GM19324 (cell line): ENCODE results near the gene WDR83.
A peak's percentile ranks its signal among the peaks of the same experiment; 100 is the strongest.
"Not testable (repeated sequence)": the region's sequence is repeated elsewhere in the genome, so short reads cannot be mapped to it uniquely, and the experiment has no call there.

ENCODE experiments used
- ATAC-seq: cut with Tn5 transposase; IDR thresholded peaks from one replicate; pipeline ENCODE4 v1.9.1; 2021; ENCODE audit warnings: mild to moderate bottlenecking, moderate library complexity; ENCODE audit not compliant: unreplicated experiment, low FRiP score

Gene WDR83

GRCh38 chr19:12655546-12655945 is 11.1 kb upstream of the WDR83 start:
- ATAC-seq = no peak

- no peak for ATAC-seq
These were observed 9.6 kb upstream of the WDR83 start for GRCh38 chr19:12656899-12657571.

- no peak for ATAC-seq
These were observed 8.6 kb upstream of the WDR83 start for GRCh38 chr19:12657966-12658365.

GRCh38 chr19:12660980-12661379 is 5.6 kb upstream of the WDR83 start:
- ATAC-seq = no peak

- ATAC-seq = no peak
These were observed 2.0 kb upstream of the WDR83 start for GRCh38 chr19:12664406-12665280.

- ATAC-seq = no peak
These were observed 1.4 kb upstream of the WDR83 start for GRCh38 chr19:12665281-12665573.

GRCh38 chr19:12665671-12666264 is 839 bp upstream of the WDR83 start:
- no peak for ATAC-seq

GRCh38 chr19:12667731-12668302 is 1.2 kb downstream of the WDR83 start:
- ATAC-seq = no peak

GRCh38 chr19:12668346-12668745 is 1.7 kb downstream of the WDR83 start:
- no peak for ATAC-seq

GRCh38 chr19:12668932-12669269 is 2.3 kb downstream of the WDR83 start:
- peak; percentile 6 for ATAC-seq

GRCh38 chr19:12669270-12670158 is 2.9 kb downstream of the WDR83 start:
- peak; percentile 42 for ATAC-seq

GRCh38 chr19:12670159-12670928 is 3.7 kb downstream of the WDR83 start:
- no peak for ATAC-seq

GRCh38 chr19:12672744-12673143 is 6.1 kb downstream of the WDR83 start:
- no peak for ATAC-seq

- ATAC-seq = no peak
These were observed 8.8 kb downstream of the WDR83 start for GRCh38 chr19:12675399-12675798.

GRCh38 chr19:12675940-12676339 is 9.3 kb downstream of the WDR83 start:
- no peak for ATAC-seq

- ATAC-seq = no peak
These were observed 9.8 kb downstream of the WDR83 start for GRCh38 chr19:12676384-12676792.

- ATAC-seq = no peak
These were observed 10.3 kb downstream of the WDR83 start for GRCh38 chr19:12676928-12677327.

- not testable (repeated sequence) for ATAC-seq
These were observed 11.4 kb downstream of the WDR83 start for GRCh38 chr19:12678039-12678438.

- no peak for ATAC-seq
These were observed 13.4 kb downstream of the WDR83 start for GRCh38 chr19:12680034-12680433.
